Gastrocnemius medialis (tissue), 4 donors: ENCODE measurements around the gene C9orf152. TPM values are rescaled to one million over a fixed set of nuclear protein-coding genes. Genes with fewer than 3 reads are reported as not detected.

Experiments used
- ATAC-seq, 2 donors: fragments of 150-250 bp; one replicate each; pipeline ENCODE4 v1.9.1; 2016
- DNase-seq, 2 donors: peaks; one replicate each; pipeline ENCODE4 v3.0.0-alpha.2; 2019
- H3K27ac ChIP-seq, 4 donors: fragments of 200-600 bp; sonication (generic); 1 replicate in 1 of 4; 2 replicates in 3 of 4; pipeline ENCODE4 v1.5.1; 2016 to 2018; ENCODE audit warnings: mild to moderate bottlenecking in 2 of 4, moderate library complexity in 1 of 4
- H3K27me3 ChIP-seq, 3 donors: fragments of 200-600 bp; sonication (generic) in 2 of 3; 1 replicate in 1 of 3; 2 replicates in 2 of 3; pipeline versions ENCODE4 v1.5.1 to v1.6.0; 2016 to 2019; ENCODE audit warnings: mild to moderate bottlenecking in 1 of 3, moderate library complexity in 1 of 3
- H3K36me3 ChIP-seq, 2 donors: fragments of 200-600 bp; sonication (generic) in 1 of 2; one replicate each; pipeline ENCODE4 v1.5.1; 2017 to 2018
- H3K4me1 ChIP-seq, 2 donors: fragments of 200-600 bp; sonication (generic) in 1 of 2; one replicate each; pipeline ENCODE4 v1.5.1; 2016 to 2017; ENCODE audit warnings: mild to moderate bottlenecking in 2 of 2
- H3K4me3 ChIP-seq, 4 donors: fragments of 200-600 bp; sonication (generic) in 3 of 4; 1 replicate in 1 of 4; 2 replicates in 3 of 4; pipeline ENCODE4 v1.5.1; 2016 to 2019; ENCODE audit warnings: mild to moderate bottlenecking in 2 of 4
- H3K9me3 ChIP-seq, 3 donors: fragments of 200-600 bp; sonication (generic) in 2 of 3; 1 replicate in 1 of 3; 2 replicates in 2 of 3; pipeline ENCODE4 v1.5.1; 2016 to 2019
- POLR2A ChIP-seq, 2 donors: fragments of 450-650 bp; IDR thresholded peaks; one replicate each; pipeline ENCODE4 v1.6.1; 2017; ENCODE audit warnings: antibody characterized with exemption in 2 of 2, mild to moderate bottlenecking in 2 of 2, moderate library complexity in 2 of 2
- in situ Hi-C, 4 donors: fragments of 200-750 bp; cut with MboI; loops; one replicate each; pipeline versions ENCODE4 v1.15.0 to v1.8.0; 2017; ENCODE audit warnings: low sequenced_read_pairs in 4 of 4
- intact Hi-C: fragments of 100-400 bp; cut with DNase I; formaldehyde crosslinking; loops from one replicate; pipeline ENCODE4 v1.15.1; 2023; ENCODE audit warnings: low total_unique reads
- total RNA-seq, 4 donors: library from RNA; depleted of rRNA; stranded (reverse); fragments of >200 nt; gene quantifications; one replicate each; pipeline versions ENCODE4 v1.1.0 to v1.2.3, GENCODE V29; 2016
- TF ChIP-seq, protein P1 (sequence below), 5 experiments: fragments of 450-650 bp in 3 of 5; fragments of 200-600 bp in 2 of 5; sonication (generic) in 2 of 5; IDR thresholded peaks in 4 of 5; conservative IDR thresholded peaks in 1 of 5; 1 replicate in 4 of 5; 2 replicates in 1 of 5; pipeline ENCODE4 v1.5.1; 2016 to 2019; ENCODE audit warnings: antibody characterized with exemption in 5 of 5, mild to moderate bottlenecking in 3 of 5, moderate library complexity in 3 of 5

C9orf152 gene
- total RNA-seq, 4 donors from 2014 or later = not detected

DNA sequence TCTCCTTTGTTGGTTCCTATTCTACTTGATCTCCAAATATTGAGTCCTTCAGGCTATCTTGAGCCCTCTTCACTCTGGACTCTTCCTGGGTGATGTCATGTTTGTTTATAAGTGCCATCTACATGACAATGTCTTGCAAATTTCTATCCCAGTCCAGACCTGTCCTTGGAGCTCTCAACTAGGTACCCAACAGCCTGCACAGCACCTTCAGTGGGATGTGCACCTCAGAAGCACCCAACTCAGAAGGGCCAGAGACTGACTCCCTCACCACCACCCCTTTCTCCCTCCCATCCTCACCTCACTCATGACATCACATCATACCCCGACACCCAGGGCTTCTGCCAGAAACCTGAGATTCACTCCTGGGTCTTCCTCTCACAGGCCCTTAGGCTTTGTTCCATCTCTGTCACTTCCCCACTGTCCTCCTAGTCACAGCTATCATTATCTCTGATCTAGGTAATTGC, 33.9 kb upstream of the C9orf152 start:
- DNase-seq (no peak), ATAC-seq (no peak)
- TF ChIP-seq, protein P1, sequence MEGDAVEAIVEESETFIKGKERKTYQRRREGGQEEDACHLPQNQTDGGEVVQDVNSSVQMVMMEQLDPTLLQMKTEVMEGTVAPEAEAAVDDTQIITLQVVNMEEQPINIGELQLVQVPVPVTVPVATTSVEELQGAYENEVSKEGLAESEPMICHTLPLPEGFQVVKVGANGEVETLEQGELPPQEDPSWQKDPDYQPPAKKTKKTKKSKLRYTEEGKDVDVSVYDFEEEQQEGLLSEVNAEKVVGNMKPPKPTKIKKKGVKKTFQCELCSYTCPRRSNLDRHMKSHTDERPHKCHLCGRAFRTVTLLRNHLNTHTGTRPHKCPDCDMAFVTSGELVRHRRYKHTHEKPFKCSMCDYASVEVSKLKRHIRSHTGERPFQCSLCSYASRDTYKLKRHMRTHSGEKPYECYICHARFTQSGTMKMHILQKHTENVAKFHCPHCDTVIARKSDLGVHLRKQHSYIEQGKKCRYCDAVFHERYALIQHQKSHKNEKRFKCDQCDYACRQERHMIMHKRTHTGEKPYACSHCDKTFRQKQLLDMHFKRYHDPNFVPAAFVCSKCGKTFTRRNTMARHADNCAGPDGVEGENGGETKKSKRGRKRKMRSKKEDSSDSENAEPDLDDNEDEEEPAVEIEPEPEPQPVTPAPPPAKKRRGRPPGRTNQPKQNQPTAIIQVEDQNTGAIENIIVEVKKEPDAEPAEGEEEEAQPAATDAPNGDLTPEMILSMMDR (IDR thresholded peaks at IDR 0.05 in 4 of 5, conservative IDR thresholded peaks at IDR 0.05 in 1 of 5) = no peak
- TF ChIP-seq POLR2A (IDR thresholded peaks at IDR 0.05) = no peak
- intact Hi-C loops (no loop called here), in situ Hi-C loops (no loop called here)
- H3K27ac ChIP-seq = no peak overlapping the region
- no peak overlapping the region for H3K4me3 ChIP-seq
- peaks cover 0 to 42% of the 10 kb centered on the region in 2 donors for H3K36me3 ChIP-seq
- peaks cover 3 to 7% of the 10 kb centered on the region in 2 donors for H3K4me1 ChIP-seq
- H3K27me3 ChIP-seq = no peaks in the 10 kb centered on the region
- H3K9me3 ChIP-seq = no peaks in the 10 kb centered on the region

DNA sequence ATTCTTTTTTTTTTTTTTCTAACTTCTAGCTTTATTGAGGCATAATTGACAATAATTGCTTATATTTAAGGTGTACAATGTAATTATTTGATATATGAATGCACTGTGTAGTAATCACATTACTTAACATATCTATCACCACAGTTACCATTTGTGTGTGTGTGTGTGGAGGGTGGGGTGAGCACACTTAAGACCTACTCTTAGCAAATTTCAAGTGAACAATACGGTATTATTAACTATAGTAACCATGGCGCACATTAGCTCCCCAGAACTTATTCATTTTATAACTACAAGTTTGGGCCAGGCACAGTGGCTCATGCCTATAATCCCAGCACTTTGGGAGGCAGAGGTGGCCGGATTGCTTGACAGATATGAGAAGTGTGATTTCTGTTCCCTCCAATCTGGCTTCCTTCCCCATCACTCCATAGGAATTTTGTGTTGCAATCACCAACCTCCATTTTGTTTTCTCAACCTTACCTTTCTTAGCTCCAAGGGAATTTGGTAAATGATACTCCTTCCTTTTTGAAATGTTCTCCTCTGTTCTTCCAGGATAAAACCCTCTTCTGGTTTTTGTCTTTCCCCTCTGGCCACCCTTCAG, 33.4 kb upstream of the C9orf152 start:
- no peak for TF ChIP-seq POLR2A (IDR thresholded peaks at IDR 0.05)
- TF ChIP-seq, protein P1 (IDR thresholded peaks at IDR 0.05 in 4 of 5, conservative IDR thresholded peaks at IDR 0.05 in 1 of 5) = no peak
- in situ Hi-C loops = no loop called here
- H3K27me3 ChIP-seq = no peaks in the 10 kb centered on the region

DNA sequence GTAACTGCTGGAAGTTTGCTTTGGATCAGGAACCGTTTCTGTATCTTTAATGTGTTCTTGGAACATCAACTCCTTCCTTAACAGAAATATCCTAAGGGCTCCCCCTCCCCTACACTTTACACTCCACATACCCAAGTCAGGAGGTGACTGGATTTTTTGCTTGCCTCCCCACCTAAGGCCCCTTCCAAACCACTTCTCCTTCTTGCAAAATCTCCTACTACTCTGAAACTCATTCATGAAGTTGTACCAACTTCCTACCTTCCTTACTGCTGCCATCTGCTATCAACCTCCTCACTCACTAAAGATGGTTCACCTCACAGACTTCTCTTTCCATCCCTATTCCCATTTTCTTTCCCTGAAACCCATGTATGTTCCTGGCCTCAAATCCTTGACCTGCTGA, 32.2 kb upstream of the C9orf152 start:
- H3K36me3 ChIP-seq = peaks cover 0 to 30% of the 10 kb centered on the region in 2 donors
- ATAC-seq (no peak), DNase-seq (no peak)
- H3K4me1 ChIP-seq = peaks cover 3 to 7% of the 10 kb centered on the region in 2 donors
- no peaks in the 10 kb centered on the region for H3K9me3 ChIP-seq
- no peak for TF ChIP-seq POLR2A (IDR thresholded peaks at IDR 0.05)
- TF ChIP-seq, protein P1 (IDR thresholded peaks at IDR 0.05 in 4 of 5, conservative IDR thresholded peaks at IDR 0.05 in 1 of 5) = no peak
- H3K27me3 ChIP-seq = no peaks in the 10 kb centered on the region
- in situ Hi-C loops (no loop called here), intact Hi-C loops (no loop called here)
- H3K4me3 ChIP-seq = no peak overlapping the region
- H3K27ac ChIP-seq = no peak overlapping the region

More for the DNA sequence above, 33.4 kb upstream of the C9orf152 start:
- no peaks in the 10 kb centered on the region for H3K9me3 ChIP-seq
- no peak overlapping the region for H3K27ac ChIP-seq
- ATAC-seq = no peak
- DNase-seq = no peak
- H3K4me1 ChIP-seq = peaks cover 3 to 7% of the 10 kb centered on the region in 2 donors
- intact Hi-C loops = no loop called here
- H3K4me3 ChIP-seq = no peak overlapping the region
- peaks cover 0 to 38% of the 10 kb centered on the region in 2 donors for H3K36me3 ChIP-seq

DNA sequence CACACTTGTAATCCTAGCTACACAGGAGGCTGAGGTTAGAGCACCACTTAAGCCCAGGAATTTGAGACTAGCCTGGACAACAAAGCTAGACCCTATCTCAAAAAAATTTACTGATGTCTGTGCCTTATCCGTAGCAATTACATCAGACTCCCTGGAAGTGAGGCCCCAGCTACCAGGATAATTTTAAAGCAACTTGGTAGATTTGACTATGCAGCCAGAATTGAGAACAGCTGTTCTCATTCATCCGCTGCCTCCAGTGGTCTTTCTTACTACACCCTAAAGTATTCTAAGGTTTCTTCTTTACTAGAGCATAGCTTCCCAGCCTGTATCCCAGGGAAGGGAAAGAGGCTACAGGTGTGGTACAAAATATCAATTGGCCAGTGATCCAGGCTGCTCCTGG, 20.4 kb upstream of the C9orf152 start:
- H3K4me3 ChIP-seq = no peak overlapping the region
- no peaks in the 10 kb centered on the region for H3K27me3 ChIP-seq
- no peak for DNase-seq
- intact Hi-C loops (no loop called here), in situ Hi-C loops (no loop called here)
- TF ChIP-seq, protein P1 (IDR thresholded peaks at IDR 0.05 in 4 of 5, conservative IDR thresholded peaks at IDR 0.05 in 1 of 5) = no peak
- TF ChIP-seq POLR2A (IDR thresholded peaks at IDR 0.05) = no peak
- no peaks in the 10 kb centered on the region for H3K4me1 ChIP-seq
- ATAC-seq = no peak
- H3K9me3 ChIP-seq = no peaks in the 10 kb centered on the region
- no peak overlapping the region for H3K27ac ChIP-seq
- H3K36me3 ChIP-seq = no peaks in the 10 kb centered on the region
